Measurements from ENCODE around the gene SDF2.

The SDF2 gene, protein sequence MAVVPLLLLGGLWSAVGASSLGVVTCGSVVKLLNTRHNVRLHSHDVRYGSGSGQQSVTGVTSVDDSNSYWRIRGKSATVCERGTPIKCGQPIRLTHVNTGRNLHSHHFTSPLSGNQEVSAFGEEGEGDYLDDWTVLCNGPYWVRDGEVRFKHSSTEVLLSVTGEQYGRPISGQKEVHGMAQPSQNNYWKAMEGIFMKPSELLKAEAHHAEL

DNA sequence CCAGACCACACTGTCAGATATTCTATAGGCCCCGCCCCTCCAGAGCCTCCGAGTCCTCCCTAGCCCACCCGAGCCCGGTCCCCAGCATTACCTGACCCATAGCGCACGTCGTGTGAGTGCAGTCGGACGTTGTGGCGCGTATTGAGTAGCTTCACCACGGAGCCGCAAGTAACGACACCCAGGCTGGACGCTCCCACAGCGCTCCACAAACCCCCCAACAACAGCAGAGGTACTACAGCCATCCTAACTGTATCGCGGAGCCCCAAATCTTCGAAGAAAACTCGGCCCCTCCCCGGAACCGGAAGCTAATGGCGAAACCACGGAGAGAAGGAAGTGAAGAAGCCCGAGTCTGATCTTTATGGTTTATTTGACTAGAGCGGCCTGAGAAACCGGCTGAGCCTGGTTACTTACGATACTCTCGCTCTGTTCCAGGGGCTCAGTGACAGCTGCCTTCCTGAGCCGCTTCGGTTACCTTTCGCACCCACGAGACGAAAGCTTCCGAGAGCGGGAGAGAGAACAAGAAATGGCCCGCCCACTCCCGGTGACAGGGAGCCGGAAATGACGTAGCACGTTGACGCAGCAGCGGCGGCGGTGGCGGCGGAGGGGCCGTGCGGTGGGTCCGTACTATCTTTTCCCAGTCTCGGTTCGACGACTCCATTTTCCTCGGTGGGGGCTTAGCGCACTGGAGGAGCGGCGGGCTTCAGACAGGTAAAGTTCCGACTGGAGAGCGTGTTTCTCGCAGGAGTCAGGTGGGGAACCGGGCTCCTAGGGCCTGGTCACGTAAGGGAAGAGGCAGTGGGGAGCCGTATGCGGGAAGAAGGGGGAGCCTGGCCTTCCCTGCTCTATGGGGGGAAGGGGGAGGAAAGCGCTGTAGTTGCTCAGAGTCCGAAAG lies at the start of gene SDF2, which contains the start of gene SUPT6H:
SDF2 (minus strand) TSS at position 272 of the 892 bp plus-strand sequence; CDS start at position 242, 30 bp downstream.
SUPT6H (plus strand) TSS at position 571 of the 892 bp plus-strand sequence. CDS start 11,197 bp downstream, outside the sequence.
- peak; percentile 57 for DNase-seq (ENCODE audit: low read depth)

DNA sequence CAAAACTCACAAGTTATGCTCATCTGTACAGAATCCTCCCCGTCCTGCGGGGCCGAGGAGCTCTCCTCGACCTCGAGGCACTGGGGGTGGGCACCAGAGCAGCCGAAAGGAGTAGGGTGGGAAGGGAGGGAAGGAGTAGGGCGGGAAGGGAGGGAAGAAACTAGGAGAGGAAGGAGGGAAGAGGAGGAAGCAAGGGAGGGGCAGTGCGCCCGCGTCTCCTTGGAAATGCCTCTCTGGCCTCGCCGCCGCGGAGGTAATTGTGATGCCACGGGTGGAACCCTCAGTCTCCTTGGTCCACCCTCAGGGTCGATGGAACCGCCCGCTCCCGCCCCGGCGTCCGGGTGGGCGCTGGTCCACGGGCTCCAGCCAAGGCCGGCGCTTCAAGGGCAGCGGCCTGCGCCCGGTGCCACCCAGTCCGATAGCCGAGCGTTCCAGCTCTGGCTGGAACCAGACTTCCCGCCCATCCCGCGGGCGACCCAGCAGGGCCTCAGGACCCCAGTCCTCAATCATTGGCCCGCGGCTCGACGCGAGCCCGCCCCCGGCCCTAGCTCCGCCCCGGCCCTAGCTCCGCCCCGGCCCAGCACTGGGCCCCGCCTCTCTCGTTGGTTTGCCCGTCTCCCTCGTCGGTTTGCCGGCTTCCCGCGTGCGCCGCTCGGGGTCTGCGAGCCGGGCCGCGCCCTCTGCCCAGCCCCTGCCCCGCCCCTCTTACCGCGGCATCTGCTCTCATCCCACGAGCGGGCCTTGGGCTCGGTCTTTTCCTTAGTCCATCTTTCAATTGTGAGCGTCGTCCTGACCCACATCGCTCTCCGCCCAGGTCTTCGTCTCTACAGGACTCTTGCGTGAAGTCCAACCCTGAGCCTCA lies 49.4 kb upstream of the SDF2 start:
- no peak for DNase-seq (ENCODE audit: low read depth)

DNA sequence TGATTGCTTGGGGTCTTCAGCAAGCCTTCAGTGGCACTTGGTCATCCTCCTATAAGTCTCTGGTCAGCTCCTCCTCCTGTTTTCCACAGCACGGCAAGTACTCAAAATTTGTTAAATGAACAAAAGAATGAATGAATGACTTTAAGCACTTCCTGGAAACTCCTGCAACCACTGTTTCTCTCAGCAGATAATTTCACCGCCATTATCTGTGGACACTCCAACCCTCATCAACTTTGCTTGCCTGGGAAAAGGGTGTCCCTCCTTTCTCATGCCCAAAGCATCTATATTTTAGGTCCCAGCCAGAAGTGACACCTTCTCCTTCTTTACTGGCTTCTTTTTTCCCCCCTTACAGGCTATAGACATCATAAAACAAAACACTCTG lies 45.6 kb upstream of the SDF2 start:
- DNase-seq (ENCODE audit: low read depth) = no peak

DNA sequence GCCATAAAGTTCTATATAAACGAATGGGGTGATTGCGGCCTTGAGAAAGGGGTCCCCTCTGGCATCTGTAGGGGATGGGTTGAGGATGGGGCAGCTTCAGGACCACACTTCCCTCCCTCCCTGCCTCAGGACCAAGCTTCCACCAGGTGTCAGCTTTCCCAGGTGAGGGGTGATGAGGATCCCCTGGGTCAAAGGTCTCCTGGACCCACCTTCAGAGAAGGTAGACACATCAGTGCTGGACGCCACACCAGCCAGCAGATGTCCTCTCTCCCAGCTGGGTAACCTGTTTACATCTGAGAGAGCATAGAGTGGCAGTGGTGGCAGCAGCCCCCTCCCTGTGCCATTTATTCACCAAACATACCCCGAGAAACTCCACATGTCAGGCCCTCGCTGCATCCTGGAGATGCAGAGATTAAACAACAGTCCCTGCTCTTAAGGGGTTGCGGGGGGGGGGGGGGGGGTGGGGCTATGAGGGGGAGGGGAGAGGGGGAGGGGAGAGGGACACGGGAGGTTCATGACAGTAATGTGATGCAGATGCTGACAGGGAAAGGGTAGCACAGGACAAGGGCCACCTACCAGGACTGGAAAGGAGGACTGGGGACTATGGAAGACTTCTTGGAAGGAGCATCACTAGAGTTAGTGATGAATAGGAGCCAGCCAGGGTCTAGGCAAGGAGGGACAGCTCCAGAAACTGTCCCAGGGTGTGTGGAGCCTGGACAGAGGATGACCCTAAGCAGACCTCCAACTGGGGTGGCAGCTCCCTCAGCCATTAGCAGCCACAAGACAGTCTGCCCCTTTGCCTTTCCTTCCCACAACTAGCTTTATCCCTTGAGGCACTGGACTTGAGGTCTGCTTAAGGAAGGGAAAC lies 45.0 kb upstream of the SDF2 start:
- no peak for DNase-seq (ENCODE audit: low read depth)

DNA sequence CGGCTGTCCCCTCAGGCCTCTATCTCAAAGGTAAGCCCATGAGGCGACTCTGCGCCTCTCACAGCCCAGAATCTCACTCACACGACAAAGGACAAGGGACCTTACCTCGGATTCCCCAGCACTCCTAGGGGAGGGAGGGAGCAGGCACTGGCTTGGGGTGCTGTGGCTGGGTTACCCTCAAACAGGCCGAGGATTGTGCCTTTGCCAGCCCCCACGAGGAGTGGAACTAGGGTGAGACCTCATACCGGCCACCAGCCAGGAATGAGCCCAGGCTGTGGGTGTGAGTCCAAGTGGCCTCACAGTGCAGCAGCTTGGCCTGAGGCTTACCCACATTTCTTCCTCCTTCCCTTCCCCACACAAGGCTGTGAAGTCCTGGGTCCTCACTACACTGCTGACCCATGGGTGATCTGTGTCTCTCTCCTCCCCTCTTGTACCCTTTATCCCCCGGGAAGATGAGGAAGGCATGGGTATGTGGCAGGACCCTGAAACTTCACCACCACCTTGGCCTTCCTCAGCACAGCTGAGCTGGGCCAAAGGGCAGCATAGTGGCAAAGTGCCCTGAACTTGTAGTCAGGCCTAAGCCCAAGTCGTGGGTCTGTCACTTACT lies 44.1 kb upstream of the SDF2 start:
- no peak for DNase-seq (ENCODE audit: low read depth)

DNA sequence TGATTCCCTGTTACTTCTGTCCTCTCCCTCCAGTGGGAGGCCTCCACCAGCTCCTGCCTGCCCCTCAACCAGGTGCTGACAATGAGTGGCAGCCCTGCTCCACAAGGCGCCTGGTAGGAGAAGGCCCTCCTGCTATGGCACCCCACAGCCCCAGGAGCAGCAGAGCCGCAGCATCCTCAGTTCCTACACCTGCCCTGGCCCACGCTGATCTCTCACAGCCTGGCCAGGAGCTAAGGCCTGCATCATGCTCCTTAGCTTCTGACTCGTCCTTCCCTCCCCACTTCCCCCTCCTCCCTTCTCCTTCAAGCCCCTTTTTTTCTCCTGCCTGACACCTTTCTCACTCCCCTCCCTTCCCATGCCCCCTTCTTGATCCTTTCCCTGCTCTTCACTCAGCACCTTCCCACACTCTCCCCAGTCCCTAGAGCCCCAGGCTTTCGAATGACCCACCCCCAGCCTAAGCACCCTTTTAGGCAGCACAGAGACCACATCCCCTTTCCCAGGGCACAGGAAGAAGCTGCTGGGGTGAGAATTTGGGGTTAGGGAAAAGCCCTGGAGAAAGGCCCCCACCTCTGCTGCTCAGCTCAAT lies 43.5 kb upstream of the SDF2 start:
- no peak for DNase-seq (ENCODE audit: low read depth)

DNA sequence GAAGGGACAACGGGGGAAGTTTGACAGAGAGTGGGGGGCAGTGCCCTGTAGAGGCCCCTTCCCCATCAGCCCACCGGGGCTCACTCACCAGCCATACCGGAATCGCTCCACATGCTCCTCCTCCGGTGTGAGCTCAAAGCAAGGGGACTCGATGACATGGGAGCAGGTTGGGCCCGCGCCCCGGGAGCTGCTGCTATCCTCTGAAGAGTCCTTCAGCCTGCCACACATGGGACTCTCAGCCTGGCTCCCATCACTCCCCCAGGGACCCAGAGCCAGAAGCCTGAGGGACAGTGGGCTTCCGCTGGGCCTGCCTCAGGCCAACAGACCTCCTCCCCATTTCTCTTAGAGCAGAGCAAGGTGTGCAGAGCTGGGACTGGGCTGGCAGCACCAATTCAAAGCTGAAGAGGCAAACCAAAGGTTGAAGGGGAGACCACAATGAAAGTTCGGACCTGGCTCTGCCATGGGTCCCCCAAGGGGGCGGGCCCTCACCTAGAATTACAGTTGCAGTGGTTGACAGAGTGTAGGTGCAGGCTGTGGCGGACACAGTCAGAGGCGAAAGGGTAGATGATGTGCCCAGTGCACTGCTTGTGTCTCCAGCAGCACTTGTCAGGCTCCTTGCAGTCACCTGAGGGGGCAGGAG lies 42.6 kb upstream of the SDF2 start:
- no peak for DNase-seq (ENCODE audit: low read depth)

DNA sequence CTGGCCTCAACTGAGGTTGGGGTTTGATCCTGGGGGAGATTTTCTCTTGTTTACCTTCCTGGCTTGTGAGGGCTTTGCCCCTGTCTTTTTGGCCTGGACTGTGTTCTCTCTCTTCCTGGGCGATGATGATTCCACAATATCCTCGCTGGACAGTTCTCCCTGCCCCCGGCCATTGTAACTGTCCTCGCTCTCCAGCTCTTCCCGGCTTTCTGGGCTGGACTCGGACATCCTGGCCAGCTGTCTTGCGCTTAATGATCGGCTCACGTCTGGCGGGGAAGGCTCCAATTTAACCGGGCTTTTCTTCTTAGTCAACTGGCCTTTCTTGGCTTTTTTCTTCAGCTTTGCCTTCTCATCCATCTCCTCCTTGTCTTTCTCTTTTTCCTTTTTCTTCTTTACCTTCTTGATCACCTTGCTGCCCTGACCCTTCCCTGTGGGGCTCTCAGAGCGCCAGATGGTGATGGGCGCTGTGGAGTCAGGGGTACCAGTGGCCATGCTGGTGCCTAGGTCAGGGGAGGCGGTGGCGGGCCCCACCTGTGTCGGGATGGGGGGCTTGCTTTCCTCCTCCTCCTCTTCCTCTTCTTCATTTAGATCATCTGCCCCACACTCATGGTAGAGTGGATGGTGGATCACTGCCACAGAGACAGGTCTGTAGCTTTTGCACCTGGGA lies 42.0 kb upstream of the SDF2 start:
- no peak for DNase-seq (ENCODE audit: low read depth)

DNA sequence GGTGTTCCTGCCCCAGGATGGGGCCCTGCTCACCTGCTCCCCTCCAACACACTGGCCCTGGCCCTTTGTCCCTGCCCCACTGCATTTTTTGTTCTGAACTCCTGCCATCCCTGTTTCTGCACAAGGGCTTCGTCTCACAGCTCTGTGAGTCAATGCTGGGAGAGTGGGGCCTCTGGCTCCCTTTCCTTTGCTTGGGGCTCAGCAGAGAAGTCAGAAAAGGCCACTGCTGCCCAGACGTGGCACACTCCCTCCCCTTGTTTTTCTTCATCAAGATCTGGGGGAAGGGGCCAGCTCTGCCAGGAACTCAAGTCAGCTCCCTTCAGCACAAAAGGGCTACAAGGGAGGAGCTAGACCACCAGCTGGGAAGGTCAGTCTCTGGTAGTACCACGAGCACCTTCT lies 41.0 kb upstream of the SDF2 start:
- no peak for DNase-seq (ENCODE audit: low read depth)

DNA sequence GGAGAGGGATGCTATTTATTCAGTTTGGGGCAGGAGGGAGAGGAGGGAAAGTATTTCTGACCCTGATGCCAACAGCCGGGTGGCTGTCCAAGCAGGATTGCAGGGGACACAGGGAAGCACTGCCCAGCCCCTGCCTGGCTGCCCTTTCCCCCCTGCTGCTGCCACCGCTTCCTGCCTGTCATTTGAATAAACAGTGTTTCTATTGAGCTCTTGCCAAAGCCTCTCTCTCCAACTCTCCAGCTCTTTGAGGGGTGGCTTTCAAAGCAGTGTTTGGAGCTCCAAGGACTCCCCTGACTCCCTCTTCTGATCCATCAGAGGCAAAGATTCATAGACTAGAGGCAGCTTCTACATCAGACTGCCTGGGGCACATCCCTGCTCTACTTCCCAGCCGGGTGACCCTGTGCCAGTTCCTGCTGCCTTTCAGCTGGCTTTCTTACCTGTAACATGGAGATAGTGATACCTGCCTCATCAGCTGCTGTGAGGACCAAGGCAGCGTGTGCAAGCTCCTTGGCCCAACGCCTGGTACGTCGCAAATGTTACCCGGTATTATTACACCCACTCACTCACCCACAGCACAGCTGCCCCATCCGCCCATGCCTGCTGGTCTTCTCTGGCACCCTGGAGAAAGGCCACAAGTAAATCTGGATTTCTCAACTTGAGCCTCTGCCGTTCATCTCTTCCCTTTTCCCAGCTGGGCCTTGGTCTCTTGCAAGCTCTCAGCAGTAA lies 40.5 kb upstream of the SDF2 start:
- DNase-seq (ENCODE audit: low read depth) = no peak

DNA sequence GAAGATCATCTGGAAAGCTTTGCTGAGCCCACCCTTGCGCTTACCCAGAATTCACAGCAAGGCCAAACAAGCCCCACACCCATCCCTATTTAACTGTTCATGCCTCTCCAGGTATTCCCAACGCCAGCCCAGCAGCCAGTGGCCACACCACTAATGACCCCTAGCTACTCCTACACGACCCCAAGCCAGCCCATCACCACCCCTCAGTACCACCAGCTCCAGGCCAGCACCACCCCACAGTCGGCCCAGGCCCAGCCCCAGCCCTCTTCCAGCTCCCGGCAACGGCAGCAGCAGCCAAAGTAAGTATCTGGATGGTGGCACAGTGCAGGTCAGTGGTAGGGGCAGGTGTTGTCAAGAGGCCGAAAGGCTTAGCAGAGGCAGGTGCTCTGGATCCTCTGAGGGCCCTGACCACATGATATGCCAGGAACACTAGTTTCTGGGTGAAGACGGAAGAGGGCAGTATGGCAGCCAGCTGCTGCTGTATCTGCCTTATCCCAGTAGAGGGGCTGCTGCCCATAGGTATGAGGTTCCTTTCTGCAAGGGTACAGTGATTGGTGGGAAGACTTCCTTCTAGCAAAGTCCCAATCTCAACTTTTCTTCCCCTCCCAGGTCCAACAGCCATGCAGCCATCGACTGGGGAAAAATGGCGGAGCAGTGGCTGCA lies 39.3 kb upstream of the SDF2 start:
- DNase-seq (ENCODE audit: low read depth) = no peak

DNA sequence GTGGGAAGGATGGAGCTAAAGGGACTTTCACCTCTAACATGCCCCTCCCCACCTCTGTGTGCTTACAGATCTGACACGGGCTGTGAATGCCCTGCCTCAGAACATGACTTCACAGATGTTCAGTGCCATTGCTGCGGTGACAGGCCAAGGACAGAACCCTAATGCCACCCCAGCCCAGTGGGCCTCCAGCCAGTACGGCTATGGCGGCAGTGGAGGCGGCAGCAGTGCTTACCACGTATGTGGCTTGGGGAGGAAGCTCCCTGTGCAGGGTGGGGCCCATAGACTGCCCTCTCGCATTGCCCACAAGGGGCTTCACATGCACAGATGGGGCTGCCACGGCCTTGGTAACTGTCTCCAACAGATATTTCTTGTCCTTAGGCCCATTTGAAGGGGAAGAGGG lies 38.6 kb upstream of the SDF2 start:
- DNase-seq (ENCODE audit: low read depth) = no peak

DNA sequence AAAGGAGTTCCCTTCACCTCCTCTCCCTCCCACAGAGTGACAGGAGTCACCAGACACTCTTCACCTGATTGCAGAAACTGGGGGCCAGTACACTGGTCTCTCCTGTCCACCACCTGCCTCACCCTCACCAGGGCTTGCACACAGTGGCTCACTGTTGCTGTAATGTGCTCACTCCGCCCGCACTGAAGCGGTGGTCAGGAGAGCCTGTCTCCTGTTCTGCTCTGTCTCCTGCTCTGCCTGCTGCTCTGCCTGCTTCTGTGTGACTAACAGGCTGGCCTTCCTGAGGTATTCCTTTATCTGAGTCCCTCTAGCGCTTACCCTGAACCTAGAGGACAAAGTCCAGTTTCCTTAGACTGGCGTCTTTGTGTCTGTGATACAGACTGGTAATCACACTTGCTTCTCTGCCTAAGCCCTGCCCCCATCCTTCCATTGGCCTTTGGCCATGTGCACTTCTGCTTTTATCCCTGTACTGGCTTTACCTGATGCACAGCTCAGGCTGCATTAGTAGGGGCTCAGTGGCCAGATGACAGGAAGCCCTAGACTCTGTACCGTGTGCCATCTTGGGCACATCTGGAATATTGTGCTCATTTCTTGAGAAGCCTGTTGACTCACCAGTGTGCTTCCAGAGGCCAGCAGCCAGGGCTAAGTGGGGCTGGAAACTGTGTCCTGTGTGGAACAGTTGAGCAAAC lies 36.7 kb upstream of the SDF2 start:
- DNase-seq (ENCODE audit: low read depth) = no peak

DNA sequence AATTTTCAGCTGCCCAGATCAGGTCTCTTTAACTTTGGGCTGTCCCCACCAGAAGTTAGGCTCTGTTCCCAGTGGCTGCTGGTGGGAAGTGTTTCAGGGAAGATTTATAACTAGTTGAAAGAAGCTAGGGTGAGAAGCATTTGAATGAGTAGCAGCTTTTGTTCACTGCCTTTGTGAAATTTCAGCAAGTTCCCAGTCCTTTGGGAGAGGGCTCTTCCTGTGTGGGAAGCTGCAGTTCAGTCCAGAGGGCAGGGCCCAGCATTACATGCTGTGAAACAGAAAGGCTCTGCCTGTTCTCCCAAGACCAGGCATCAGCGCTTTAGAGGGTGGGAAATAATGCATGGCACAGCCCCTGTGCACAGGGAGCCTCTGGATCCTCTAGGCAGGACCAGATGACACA lies 32.2 kb upstream of the SDF2 start:
- DNase-seq (ENCODE audit: low read depth) = no peak

DNA sequence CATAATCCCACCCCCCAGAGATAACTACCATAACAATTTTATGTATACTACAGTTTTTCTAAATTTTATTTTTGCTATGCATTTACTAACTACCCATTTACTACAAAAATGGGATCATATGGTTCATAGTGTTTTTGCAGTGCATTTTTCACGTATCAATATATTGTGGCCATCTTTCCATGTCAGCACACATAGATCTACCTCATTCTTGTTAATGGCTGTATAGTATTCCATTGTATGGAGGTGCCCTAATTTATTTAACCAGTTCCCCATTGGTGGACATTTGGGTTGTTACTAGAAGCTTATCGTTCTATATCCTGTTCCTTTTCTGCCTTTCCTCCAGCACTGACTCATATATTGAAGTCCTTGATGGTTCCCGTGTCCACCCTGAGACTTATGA lies 27.3 kb upstream of the SDF2 start:
- no peak for DNase-seq (ENCODE audit: low read depth)

DNA sequence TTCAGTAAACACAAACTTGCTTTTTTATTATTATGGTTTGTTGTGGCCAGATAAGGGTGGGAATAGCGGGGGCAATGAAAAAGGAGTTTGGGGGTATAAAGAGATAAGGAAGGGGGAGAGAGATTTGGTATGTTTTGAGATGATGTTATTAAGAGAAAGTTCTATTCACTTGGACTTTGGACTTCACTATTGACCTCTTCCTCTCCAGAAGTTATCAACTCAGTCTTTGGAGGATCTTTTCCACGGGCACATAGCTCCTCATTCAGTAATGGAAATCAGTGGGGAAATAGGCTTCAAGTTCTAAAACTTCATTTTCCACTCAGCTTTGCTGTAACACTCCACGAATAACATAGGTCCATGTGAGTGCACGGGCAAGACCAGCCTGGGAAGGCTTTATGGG lies 26.8 kb upstream of the SDF2 start:
- DNase-seq (ENCODE audit: low read depth) = no peak

DNA sequence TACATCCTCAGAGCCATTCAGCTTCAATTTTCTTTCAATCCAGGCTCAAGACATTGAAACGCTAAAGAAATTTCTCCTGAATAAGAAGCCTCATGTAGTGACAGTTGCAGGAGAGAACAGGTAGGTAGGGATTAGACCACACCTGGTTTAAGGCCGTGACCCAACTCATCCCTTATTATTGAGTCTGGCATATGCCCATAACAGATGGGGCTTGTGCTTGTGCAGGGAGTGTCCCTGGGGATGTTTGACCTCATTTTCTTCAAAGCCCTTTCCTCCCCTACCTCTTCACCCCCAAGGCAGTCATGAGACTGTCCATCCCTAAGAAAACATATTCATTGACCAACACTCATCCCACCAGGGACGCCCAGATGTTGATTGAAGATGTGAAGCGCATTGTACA lies 24.6 kb upstream of the SDF2 start:
- no peak for DNase-seq (ENCODE audit: low read depth)

DNA sequence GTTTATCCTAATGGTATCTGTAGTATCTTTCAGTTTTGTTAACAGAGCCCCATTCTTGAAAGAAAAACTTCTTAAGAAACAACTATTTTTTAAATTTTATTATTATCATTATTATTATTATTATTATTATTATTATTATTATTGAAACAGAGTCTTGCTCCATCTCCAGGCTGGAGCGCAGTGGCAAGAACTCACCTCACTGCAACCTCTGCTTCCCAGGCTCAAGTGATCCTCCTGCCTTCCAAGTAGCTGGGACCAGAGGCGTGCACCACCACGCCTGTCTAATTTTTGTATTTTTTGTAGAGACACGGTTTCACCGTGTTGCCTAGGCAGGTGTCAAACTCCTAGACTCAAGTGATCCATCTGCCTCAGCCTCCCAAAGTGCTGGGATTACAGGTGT lies 23.7 kb upstream of the SDF2 start:
- no peak for DNase-seq (ENCODE audit: low read depth)

All from GM04503 (cell line).